GM12878 (cell line): ENCODE results near the gene CD7. TPM values are rescaled to one million over a fixed set of nuclear protein-coding genes. Genes with fewer than 3 reads are reported as not detected.
A peak's percentile ranks its signal among the peaks of the same experiment; 100 is the strongest.

Experiments
- ATAC-seq: fragments of 200-7000 bp; cut with Tn5 transposase; 3 replicates; pipeline ENCODE4 v1.9.1; 2020; ENCODE audit warnings: mild to moderate bottlenecking, moderate library complexity
- BruUV-seq: library from RNA; stranded (reverse); fragments of 400-500 nt; replicated peaks from 2 replicates; lab custom pipeline; 2021; lab: Mats Ljungman, UMichigan
- CTCF ChIA-PET: fragments of 300-600 bp; sonication (Branson Sonifier 250); formaldehyde crosslinking; extraction: SDS; loops from one replicate; lab custom pipeline; 2021; ENCODE audit warnings: inconsistent platforms; lab: Yijun Ruan, JAX
- POLR2A ChIA-PET: fragments of 350-600 bp; formaldehyde crosslinking; extraction: SDS; loops from one replicate; lab custom pipeline; 2021; ENCODE audit warnings: inconsistent platforms; lab: Charles Lee
- RAD21 ChIA-PET: fragments of 300-600 bp; sonication (Branson Sonifier 250); formaldehyde crosslinking; loops from one replicate; lab custom pipeline; 2023; ENCODE audit warnings: antibody characterized with exemption; ENCODE audit not compliant: unreplicated experiment; lab: Charles Lee
- SMC1A ChIA-PET: fragments of 300-600 bp; sonication (Branson Sonifier 250); formaldehyde crosslinking; loops from one replicate; lab custom pipeline; 2023; ENCODE audit not compliant: unreplicated experiment, uncharacterized antibody; lab: Charles Lee
- DNase-seq: peaks from one replicate; pipeline ENCODE4 v3.0.0-alpha.2; 2011; ENCODE audit warnings: low read depth, low spot score
- FAIRE-seq: peaks from 3 replicates; lab custom pipeline; 2011; peaks lifted over from hg19 to GRCh38; lab: Jason Lieb, UNC
- H2AFZ ChIP-seq: 2 replicates; pipeline ENCODE4 v1.6.0; 2011; ENCODE audit warnings: low read depth, low read length, control low read depth; ENCODE audit not compliant: control insufficient read depth
- H3K27ac ChIP-seq: 2 replicates; pipeline ENCODE4 v1.5.1; 2011; ENCODE audit warnings: control low read depth; ENCODE audit not compliant: control insufficient read depth, insufficient read depth
- H3K27me3 ChIP-seq, 2 experiments: replicated peaks in 1 of 2; 2 replicates each; pipeline versions ENCODE4 v1.6.0 to v1.6.1; 2011; ENCODE audit warnings: low read length in 1 of 2; ENCODE audit not compliant: control insufficient read depth in 2 of 2, insufficient read depth in 2 of 2
- H3K36me3 ChIP-seq, 2 experiments: 2 replicates each; pipeline ENCODE4 v1.5.1; 2011; ENCODE audit warnings: low read length in 1 of 2; ENCODE audit not compliant: control insufficient read depth in 2 of 2, insufficient read depth in 2 of 2
- H3K4me1 ChIP-seq: 2 replicates; pipeline ENCODE4 v1.6.1; 2011; ENCODE audit warnings: mild to moderate bottlenecking, low read length, moderate library complexity, mixed read lengths; ENCODE audit not compliant: control insufficient read depth, insufficient read depth
- H3K4me2 ChIP-seq: 2 replicates; pipeline ENCODE4 v1.6.0; 2011; ENCODE audit warnings: control low read depth; ENCODE audit not compliant: control insufficient read depth, insufficient read depth
- H3K4me3 ChIP-seq: fragments of 200-600 bp; sonication (generic); 2 replicates; pipeline ENCODE4 v1.5.1; 2016
- H3K79me2 ChIP-seq: 2 replicates; pipeline ENCODE4 v1.6.0; 2011; ENCODE audit warnings: low read length; ENCODE audit not compliant: control insufficient read depth, insufficient read depth
- H3K9ac ChIP-seq: 2 replicates; pipeline ENCODE4 v1.8.0; 2011; ENCODE audit warnings: low read length, control low read depth, mixed read lengths; ENCODE audit not compliant: control insufficient read depth, insufficient read depth
- H3K9me3 ChIP-seq: replicated peaks from 3 replicates; pipeline ENCODE4 v1.5.1; 2011; ENCODE audit warnings: mild to moderate bottlenecking, low read length; ENCODE audit not compliant: control insufficient read depth, insufficient read depth
- H4K20me1 ChIP-seq: 2 replicates; pipeline ENCODE4 v1.6.0; 2011; ENCODE audit not compliant: control insufficient read depth, insufficient read depth
- NR2F1 ChIP-seq: fragments of 450-650 bp; conservative IDR thresholded peaks from 2 replicates; pipeline ENCODE4 v1.6.1; 2017; ENCODE audit warnings: mild to moderate bottlenecking
- RUNX3 ChIP-seq: IDR thresholded peaks from 2 replicates; pipeline ENCODE4 v1.6.1; 2012; ENCODE audit warnings: low read length, inconsistent platforms
- SMAD5 ChIP-seq: IDR thresholded peaks from 2 replicates; pipeline ENCODE4 v1.6.1; 2016; ENCODE audit warnings: antibody characterized with exemption, low read depth
- TARDBP ChIP-seq: IDR thresholded peaks from 2 replicates; pipeline ENCODE4 v1.6.1; 2016; ENCODE audit warnings: borderline replicate concordance
- WGBS: methylation state at CpG from one replicate; pipeline ENCODE4 v1.1.6; 2016; ENCODE audit warnings: low lambda C conversion rate; ENCODE audit not compliant: insufficient replicate concordance, insufficient coverage; ENCODE audit errors: missing lambda C conversion rate; 5-methylcytosine and 5-hydroxymethylcytosine counted together
- in situ Hi-C: fragments of 300-500 bp; cut with MboI; formaldehyde crosslinking; loops from 9 replicates; pipeline ENCODE4 v1.14.3; 2018; ENCODE audit warnings: mixed read lengths
- intact Hi-C: fragments of 100-400 bp; cut with micrococcal nuclease; formaldehyde crosslinking; loops from one replicate; pipeline ENCODE4 v1.14.2; 2022; ENCODE audit not compliant: unreplicated experiment
- polyA plus RNA-seq, 11 experiments: library from polyadenylated mRNA; depleted of rRNA in 4 of 11; unstranded in 6 of 11; stranded (reverse) in 5 of 11; fragments of >200 nt; fragmentation: Nextera tagmentation in 4 of 11; fragmentation: Illumina TruSeq in 1 of 11; extraction: Ambion mirVana in 4 of 11; extraction: Trizol in 1 of 11; gene quantifications; 1 replicate in 1 of 11; 2 replicates in 10 of 11; pipeline versions ENCODE4 v1.2.1 to v1.2.3, GENCODE V29; 2011 to 2016; ENCODE audit warnings: inconsistent platforms in 2 of 11, missing spikeins in 2 of 11, low read depth in 1 of 11
- total RNA-seq, 4 experiments: library from RNA; depleted of rRNA in 3 of 4; stranded (reverse); fragments of >200 nt in 3 of 4; fragmentation: Illumina TruSeq in 1 of 4; extraction: Trizol in 1 of 4; gene quantifications; 2 replicates each; pipeline versions ENCODE4 v1.2.1 to v1.2.3, GENCODE V29; 2013 to 2021
- TF ChIP-seq, protein P1 (sequence below): fragments of 450-650 bp; IDR thresholded peaks from 2 replicates; pipeline ENCODE4 v1.6.1; 2017; ENCODE audit warnings: mild to moderate bottlenecking, low read depth, inconsistent platforms; ENCODE audit not compliant: poor library complexity, severe bottlenecking
- TF ChIP-seq, protein P2 (sequence below): fragments of 450-650 bp; IDR thresholded peaks from 2 replicates; pipeline ENCODE4 v1.6.1; 2017; ENCODE audit warnings: borderline replicate concordance
- TF ChIP-seq, protein P3 (sequence below): fragments of 450-650 bp; IDR thresholded peaks from 2 replicates; pipeline ENCODE4 v1.6.1; 2016; ENCODE audit warnings: mild to moderate bottlenecking
- TF ChIP-seq, protein P4 (sequence below): IDR thresholded peaks from 2 replicates; pipeline ENCODE4 v1.6.1; 2011; ENCODE audit warnings: borderline replicate concordance, low read depth, mild to moderate bottlenecking, moderate library complexity, low read length; ENCODE audit not compliant: insufficient read depth, poor library complexity, severe bottlenecking

Gene CD7
- total and polyA plus RNA-seq, 10 of the 15 experiments (the other 5 are each of a cell fraction or from before 2014, with no cell fraction given) = 0.33 TPM; not detected in 9

DNA sequence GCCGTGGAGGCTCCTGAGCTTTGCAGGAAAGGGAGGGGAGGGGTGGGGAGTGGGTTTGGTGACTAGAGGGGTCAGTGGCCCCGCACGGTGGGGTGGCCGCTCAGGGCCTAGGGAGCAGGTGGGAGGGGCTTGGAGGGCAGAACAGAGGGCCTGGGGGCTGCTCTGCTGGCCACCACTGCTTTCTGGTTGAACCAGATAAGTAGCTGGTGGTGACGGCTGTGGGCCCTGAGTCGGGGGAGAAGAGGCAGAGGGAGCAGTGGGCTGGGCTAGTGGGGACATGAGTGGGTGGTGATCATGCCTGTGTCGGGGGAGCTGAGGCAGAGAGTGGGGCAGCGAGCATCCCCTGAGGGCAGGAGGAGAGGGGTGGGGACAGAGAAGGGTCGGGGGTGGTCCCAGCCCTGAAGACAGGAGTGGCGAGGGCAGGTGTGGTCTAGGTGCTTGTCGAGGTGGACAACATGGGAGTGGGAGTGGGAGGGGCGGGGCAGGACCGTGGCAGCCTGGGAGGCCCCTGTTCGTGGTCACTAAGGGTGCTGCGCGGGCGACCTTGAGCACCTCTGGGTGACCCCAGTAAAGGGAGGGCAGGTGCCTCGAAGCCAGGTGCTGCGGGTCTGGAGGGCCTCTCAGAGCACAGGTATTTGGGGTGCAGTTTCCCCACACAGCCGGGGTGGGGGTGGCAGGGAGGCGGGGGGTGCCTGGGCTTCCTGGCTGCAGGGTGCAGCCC is 6.3 kb upstream of the CD7 start:
- no peak for ATAC-seq
- ChIA-PET SMC1A (interaction anchor here (1.8 to 4.1 kb wide), 2 partner anchors 22 to 26 kb away, joined by 3 to 42 read pairs; no protein-coding TSS in a partner anchor), CTCF (interaction anchor here (3.0 to 6.2 kb wide), 2 partner anchors 24 to 88 kb away, joined by 15 to 94 read pairs; no protein-coding TSS in a partner anchor), RAD21 (interaction anchor here (1.2 to 6.5 kb wide), 3 partner anchors 23 to 88 kb away, joined by 3 to 77 read pairs (median 5); no protein-coding TSS in a partner anchor), POLR2A (interaction anchor here (0.6 kb wide), 1 partner anchor 15 kb away, joined by 7 read pairs; no protein-coding TSS in a partner anchor)
- no TSS peak for BruUV-seq
- Histone ChIP-seq H3K27ac (no peak overlapping the region), H2AFZ (no peak overlapping the region), H3K4me3 (no peak overlapping the region), H3K4me1 (no peaks in the 10 kb centered on the region; the same call in 1 of the 2 replicates), H3K4me2 (no peak overlapping the region), H3K36me3 (no peaks in the 10 kb centered on the region), H3K79me2 (no peaks in the 10 kb centered on the region), H3K9ac (no peak overlapping the region), H4K20me1 (no peaks in the 10 kb centered on the region), H3K27me3 (no peaks in the 10 kb centered on the region; a peak in 1 of 4 replicates), H3K9me3 (no peaks in the 10 kb centered on the region; the same call in 1 of the 3 replicates)
- intact Hi-C loops (loop anchor here (2.0 kb wide), 1 partner anchor 117 kb away; no protein-coding TSS in a partner anchor), in situ Hi-C loops (no loop called here)
- TF ChIP-seq SMAD5 (no peak), NR2F1 (peak; percentile 73), TARDBP (no peak), RUNX3 (no peak)
- TF ChIP-seq, protein P1, sequence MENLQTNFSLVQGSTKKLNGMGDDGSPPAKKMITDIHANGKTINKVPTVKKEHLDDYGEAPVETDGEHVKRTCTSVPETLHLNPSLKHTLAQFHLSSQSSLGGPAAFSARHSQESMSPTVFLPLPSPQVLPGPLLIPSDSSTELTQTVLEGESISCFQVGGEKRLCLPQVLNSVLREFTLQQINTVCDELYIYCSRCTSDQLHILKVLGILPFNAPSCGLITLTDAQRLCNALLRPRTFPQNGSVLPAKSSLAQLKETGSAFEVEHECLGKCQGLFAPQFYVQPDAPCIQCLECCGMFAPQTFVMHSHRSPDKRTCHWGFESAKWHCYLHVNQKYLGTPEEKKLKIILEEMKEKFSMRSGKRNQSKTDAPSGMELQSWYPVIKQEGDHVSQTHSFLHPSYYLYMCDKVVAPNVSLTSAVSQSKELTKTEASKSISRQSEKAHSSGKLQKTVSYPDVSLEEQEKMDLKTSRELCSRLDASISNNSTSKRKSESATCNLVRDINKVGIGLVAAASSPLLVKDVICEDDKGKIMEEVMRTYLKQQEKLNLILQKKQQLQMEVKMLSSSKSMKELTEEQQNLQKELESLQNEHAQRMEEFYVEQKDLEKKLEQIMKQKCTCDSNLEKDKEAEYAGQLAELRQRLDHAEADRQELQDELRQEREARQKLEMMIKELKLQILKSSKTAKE = no peak
- TF ChIP-seq, protein P2, sequence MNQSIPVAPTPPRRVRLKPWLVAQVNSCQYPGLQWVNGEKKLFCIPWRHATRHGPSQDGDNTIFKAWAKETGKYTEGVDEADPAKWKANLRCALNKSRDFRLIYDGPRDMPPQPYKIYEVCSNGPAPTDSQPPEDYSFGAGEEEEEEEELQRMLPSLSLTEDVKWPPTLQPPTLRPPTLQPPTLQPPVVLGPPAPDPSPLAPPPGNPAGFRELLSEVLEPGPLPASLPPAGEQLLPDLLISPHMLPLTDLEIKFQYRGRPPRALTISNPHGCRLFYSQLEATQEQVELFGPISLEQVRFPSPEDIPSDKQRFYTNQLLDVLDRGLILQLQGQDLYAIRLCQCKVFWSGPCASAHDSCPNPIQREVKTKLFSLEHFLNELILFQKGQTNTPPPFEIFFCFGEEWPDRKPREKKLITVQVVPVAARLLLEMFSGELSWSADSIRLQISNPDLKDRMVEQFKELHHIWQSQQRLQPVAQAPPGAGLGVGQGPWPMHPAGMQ = no peak
- TF ChIP-seq, protein P3, sequence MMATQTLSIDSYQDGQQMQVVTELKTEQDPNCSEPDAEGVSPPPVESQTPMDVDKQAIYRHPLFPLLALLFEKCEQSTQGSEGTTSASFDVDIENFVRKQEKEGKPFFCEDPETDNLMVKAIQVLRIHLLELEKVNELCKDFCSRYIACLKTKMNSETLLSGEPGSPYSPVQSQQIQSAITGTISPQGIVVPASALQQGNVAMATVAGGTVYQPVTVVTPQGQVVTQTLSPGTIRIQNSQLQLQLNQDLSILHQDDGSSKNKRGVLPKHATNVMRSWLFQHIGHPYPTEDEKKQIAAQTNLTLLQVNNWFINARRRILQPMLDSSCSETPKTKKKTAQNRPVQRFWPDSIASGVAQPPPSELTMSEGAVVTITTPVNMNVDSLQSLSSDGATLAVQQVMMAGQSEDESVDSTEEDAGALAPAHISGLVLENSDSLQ = no peak
- TF ChIP-seq, protein P4, sequence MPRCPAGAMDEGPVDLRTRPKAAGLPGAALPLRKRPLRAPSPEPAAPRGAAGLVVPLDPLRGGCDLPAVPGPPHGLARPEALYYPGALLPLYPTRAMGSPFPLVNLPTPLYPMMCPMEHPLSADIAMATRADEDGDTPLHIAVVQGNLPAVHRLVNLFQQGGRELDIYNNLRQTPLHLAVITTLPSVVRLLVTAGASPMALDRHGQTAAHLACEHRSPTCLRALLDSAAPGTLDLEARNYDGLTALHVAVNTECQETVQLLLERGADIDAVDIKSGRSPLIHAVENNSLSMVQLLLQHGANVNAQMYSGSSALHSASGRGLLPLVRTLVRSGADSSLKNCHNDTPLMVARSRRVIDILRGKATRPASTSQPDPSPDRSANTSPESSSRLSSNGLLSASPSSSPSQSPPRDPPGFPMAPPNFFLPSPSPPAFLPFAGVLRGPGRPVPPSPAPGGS = no peak
- FAIRE-seq = no peak
- no peak for DNase-seq
- WGBS = 31% methylated on average over 17 of the region's 21 CpGs
